ENCODE measurements around the gene ENOSF1. TPM values are rescaled to one million over a fixed set of nuclear protein-coding genes. Genes with fewer than 3 reads are reported as not detected.

ENOSF1 gene
- total and polyA plus RNA-seq, 2 donors (not counting 1 experiment from before 2014, with no cell fraction given), result 8.2 to 23.3 TPM

GRCh38 chr18:710418-711300 is 1.8 kb downstream of the ENOSF1 start:
- peak overlapping the region in 2 of 4 experiments; percentile 83 to 93 for H3K4me3 ChIP-seq (replicated peaks in 1 of 4; ENCODE audit: control extremely low read depth in 1 of 4, insufficient read depth in 1 of 4, low read depth in 3 of 4, low read length in 4 of 4)
- no peak overlapping the region for H3K9ac ChIP-seq (ENCODE audit: insufficient read depth, low read length)
- no peak overlapping the region for H2AFZ ChIP-seq (ENCODE audit: low read length)
- DNase-seq (ENCODE audit: low read depth in 2 of 2), result no peak
- peak overlapping the region; percentile 97 for H3K4me2 ChIP-seq (ENCODE audit: extremely low read depth, insufficient read depth, low read length)
- peaks cover 3% of the 10 kb centered on the region for H3K36me3 ChIP-seq (ENCODE audit: control insufficient read depth, insufficient read depth, low read length)
- H3K4me1 ChIP-seq (ENCODE audit: control insufficient read depth, extremely low read depth, insufficient read depth, low read length), result no peaks in the 10 kb centered on the region
- peak overlapping the region; percentile 90 for H3K27ac ChIP-seq (ENCODE audit: insufficient read depth, low read length)
- no peaks in the 10 kb centered on the region for H3K27me3 ChIP-seq (ENCODE audit: control insufficient read depth, insufficient read depth, low read length)
- no peaks in the 10 kb centered on the region for H4K20me1 ChIP-seq (ENCODE audit: control insufficient read depth, extremely low read depth, insufficient read depth, low read length)
- no peaks in the 10 kb centered on the region for H3K9me3 ChIP-seq (ENCODE audit: control insufficient read depth, insufficient read depth, low read depth, low read length)
- no peak for TF ChIP-seq EZH2 (IDR thresholded peaks at IDR 0.05; ENCODE audit: low read length, missing control alignments)
- TF ChIP-seq, protein P1, sequence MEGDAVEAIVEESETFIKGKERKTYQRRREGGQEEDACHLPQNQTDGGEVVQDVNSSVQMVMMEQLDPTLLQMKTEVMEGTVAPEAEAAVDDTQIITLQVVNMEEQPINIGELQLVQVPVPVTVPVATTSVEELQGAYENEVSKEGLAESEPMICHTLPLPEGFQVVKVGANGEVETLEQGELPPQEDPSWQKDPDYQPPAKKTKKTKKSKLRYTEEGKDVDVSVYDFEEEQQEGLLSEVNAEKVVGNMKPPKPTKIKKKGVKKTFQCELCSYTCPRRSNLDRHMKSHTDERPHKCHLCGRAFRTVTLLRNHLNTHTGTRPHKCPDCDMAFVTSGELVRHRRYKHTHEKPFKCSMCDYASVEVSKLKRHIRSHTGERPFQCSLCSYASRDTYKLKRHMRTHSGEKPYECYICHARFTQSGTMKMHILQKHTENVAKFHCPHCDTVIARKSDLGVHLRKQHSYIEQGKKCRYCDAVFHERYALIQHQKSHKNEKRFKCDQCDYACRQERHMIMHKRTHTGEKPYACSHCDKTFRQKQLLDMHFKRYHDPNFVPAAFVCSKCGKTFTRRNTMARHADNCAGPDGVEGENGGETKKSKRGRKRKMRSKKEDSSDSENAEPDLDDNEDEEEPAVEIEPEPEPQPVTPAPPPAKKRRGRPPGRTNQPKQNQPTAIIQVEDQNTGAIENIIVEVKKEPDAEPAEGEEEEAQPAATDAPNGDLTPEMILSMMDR (conservative IDR thresholded peaks at IDR 0.05 in 1 of 2, IDR thresholded peaks at IDR 0.05 in 1 of 2; ENCODE audit: low read depth in 1 of 2, low read length in 2 of 2), result no peak
- H3K79me2 ChIP-seq (ENCODE audit: control insufficient read depth, insufficient read depth, low read length), result peaks cover 10% of the 10 kb centered on the region

- TF ChIP-seq EZH2 (IDR thresholded peaks at IDR 0.05; ENCODE audit: low read length, missing control alignments), result no peak
- TF ChIP-seq, protein P1 (conservative IDR thresholded peaks at IDR 0.05 in 1 of 2, IDR thresholded peaks at IDR 0.05 in 1 of 2; ENCODE audit: low read depth in 1 of 2, low read length in 2 of 2), result no peak
- H3K9me3 ChIP-seq (ENCODE audit: control insufficient read depth, insufficient read depth, low read depth, low read length), result no peaks in the 10 kb centered on the region
- no peak overlapping the region for H3K4me3 ChIP-seq (replicated peaks in 1 of 4; ENCODE audit: control extremely low read depth in 1 of 4, insufficient read depth in 1 of 4, low read depth in 3 of 4, low read length in 4 of 4)
- H2AFZ ChIP-seq (ENCODE audit: low read length), result no peak overlapping the region
- no peaks in the 10 kb centered on the region for H4K20me1 ChIP-seq (ENCODE audit: control insufficient read depth, extremely low read depth, insufficient read depth, low read length)
- H3K27me3 ChIP-seq (ENCODE audit: control insufficient read depth, insufficient read depth, low read length), result no peaks in the 10 kb centered on the region
- DNase-seq (ENCODE audit: low read depth in 2 of 2), result no peak
- H3K79me2 ChIP-seq (ENCODE audit: control insufficient read depth, insufficient read depth, low read length), result peaks cover 10% of the 10 kb centered on the region
- no peak overlapping the region for H3K4me2 ChIP-seq (ENCODE audit: extremely low read depth, insufficient read depth, low read length)
- H3K27ac ChIP-seq (ENCODE audit: insufficient read depth, low read length), result no peak overlapping the region
- no peaks in the 10 kb centered on the region for H3K4me1 ChIP-seq (ENCODE audit: control insufficient read depth, extremely low read depth, insufficient read depth, low read length)
- peaks cover 3% of the 10 kb centered on the region for H3K36me3 ChIP-seq (ENCODE audit: control insufficient read depth, insufficient read depth, low read length)
- no peak overlapping the region for H3K9ac ChIP-seq (ENCODE audit: insufficient read depth, low read length)
Observed at GRCh38 chr18:709771-710170, 2.7 kb downstream of the ENOSF1 start.

DNA sequence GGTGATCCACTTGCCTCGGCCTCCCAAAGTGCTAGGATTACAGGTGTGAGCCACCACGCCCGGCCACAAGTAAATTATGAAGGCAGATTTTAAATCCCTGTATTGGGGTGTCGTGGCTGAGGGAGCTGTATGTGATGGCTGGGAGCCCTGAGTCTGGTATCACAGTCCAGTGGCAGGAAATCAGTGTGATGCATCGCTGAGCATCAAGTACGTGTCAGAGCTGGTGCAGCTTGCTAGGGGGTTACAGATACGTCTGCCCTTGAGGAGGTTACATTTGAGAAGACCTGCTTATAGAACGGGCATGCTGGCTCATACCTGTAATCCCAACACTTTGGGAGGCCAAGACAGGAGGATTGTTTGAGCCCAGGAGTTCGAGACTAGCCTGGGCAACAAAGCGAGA is 4.3 kb downstream of the ENOSF1 start:
- Histone ChIP-seq H3K9me3 (ENCODE audit: control insufficient read depth, insufficient read depth, low read depth, low read length) (no peaks in the 10 kb centered on the region), H2AFZ (ENCODE audit: low read length) (no peak overlapping the region), H3K4me2 (ENCODE audit: extremely low read depth, insufficient read depth, low read length) (no peak overlapping the region), H3K4me1 (ENCODE audit: control insufficient read depth, extremely low read depth, insufficient read depth, low read length) (peaks cover 6% of the 10 kb centered on the region), H3K79me2 (ENCODE audit: control insufficient read depth, insufficient read depth, low read length) (peaks cover 10% of the 10 kb centered on the region), H3K4me3 (replicated peaks in 1 of 4; ENCODE audit: control extremely low read depth in 1 of 4, insufficient read depth in 1 of 4, low read depth in 3 of 4, low read length in 4 of 4) (no peak overlapping the region), H3K27me3 (ENCODE audit: control insufficient read depth, insufficient read depth, low read length) (no peaks in the 10 kb centered on the region), H3K9ac (ENCODE audit: insufficient read depth, low read length) (no peak overlapping the region), H4K20me1 (ENCODE audit: control insufficient read depth, extremely low read depth, insufficient read depth, low read length) (no peaks in the 10 kb centered on the region), H3K27ac (ENCODE audit: insufficient read depth, low read length) (no peak overlapping the region), H3K36me3 (ENCODE audit: control insufficient read depth, insufficient read depth, low read length) (peaks cover 3% of the 10 kb centered on the region)
- TF ChIP-seq, protein P1 (conservative IDR thresholded peaks at IDR 0.05 in 1 of 2, IDR thresholded peaks at IDR 0.05 in 1 of 2; ENCODE audit: low read depth in 1 of 2, low read length in 2 of 2), result no peak
- TF ChIP-seq EZH2 (IDR thresholded peaks at IDR 0.05; ENCODE audit: low read length, missing control alignments), result no peak
- no peak for DNase-seq (ENCODE audit: low read depth in 2 of 2)
